HFFc6 (cell line): ENCODE results near the gene CYTH2. TPM values are rescaled to one million over a fixed set of nuclear protein-coding genes. Genes with fewer than 3 reads are reported as not detected.

Source experiments
- DNase-seq: peaks from one replicate; pipeline ENCODE4 v3.0.0-alpha.2; 2018
- H3K27ac Mint-ChIP-seq: 2 replicates; pipeline ENCODE4 v1.8.0; 2020; ENCODE audit warnings: mild to moderate bottlenecking, mixed read lengths
- H3K27me3 Mint-ChIP-seq: 2 replicates; pipeline ENCODE4 v1.8.0; 2021; ENCODE audit warnings: mild to moderate bottlenecking, moderate library complexity, mixed read lengths; ENCODE audit not compliant: insufficient read depth
- H3K36me3 Mint-ChIP-seq: 2 replicates; pipeline ENCODE4 v1.8.0; 2021; ENCODE audit warnings: low read depth, mixed read lengths
- H3K4me1 Mint-ChIP-seq: 2 replicates; pipeline ENCODE4 v1.8.0; 2020; ENCODE audit warnings: low read depth, mixed read lengths
- H3K4me3 Mint-ChIP-seq: 2 replicates; pipeline ENCODE4 v1.8.0; 2020; ENCODE audit warnings: mild to moderate bottlenecking, moderate library complexity, mixed read lengths
- H3K9me3 Mint-ChIP-seq: 2 replicates; pipeline ENCODE4 v1.8.0; 2020; ENCODE audit warnings: mild to moderate bottlenecking, mixed read lengths
- total RNA-seq, 6 experiments: library from RNA; stranded (reverse); fragmentation: NEBNext Ultra II Directional; extraction: Animal tissue kit (Norgen Biotek cat#: 25700); gene quantifications; 2 replicates in 1 of 6; 3 replicates in 5 of 6; pipeline ENCODE4 v1.2.3, GENCODE V29; 2021
- TF ChIP-seq, protein P1 (sequence below): fragments of 200-600 bp; sonication (generic); IDR thresholded peaks from 2 replicates; pipeline ENCODE4 v1.5.0; 2021; ENCODE audit warnings: antibody characterized with exemption, mild to moderate bottlenecking

The CYTH2 gene
- total RNA-seq, 6 experiments from 2014 or later, result 46.2 to 49.5 (median 47.1) TPM

DNA sequence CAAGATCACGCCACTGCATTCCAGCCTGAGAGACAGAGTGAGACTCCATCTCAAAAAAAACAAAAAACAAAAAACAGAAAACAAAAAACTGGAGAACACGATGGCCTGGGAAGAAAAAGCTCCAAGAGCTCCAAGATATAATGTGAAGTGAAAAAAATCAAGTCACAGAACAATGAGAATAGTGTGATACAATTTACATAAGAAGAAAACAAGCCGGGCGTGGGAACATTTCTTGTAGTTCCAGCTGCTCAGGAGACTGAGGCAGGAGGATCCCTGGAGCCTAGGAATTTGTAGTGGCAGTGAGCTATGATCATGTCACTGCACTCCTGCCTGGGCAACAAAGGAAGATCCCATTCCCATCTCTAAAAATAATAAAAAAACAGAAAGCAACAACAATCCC is 51.0 kb downstream of the CYTH2 start:
- TF ChIP-seq, protein P1, sequence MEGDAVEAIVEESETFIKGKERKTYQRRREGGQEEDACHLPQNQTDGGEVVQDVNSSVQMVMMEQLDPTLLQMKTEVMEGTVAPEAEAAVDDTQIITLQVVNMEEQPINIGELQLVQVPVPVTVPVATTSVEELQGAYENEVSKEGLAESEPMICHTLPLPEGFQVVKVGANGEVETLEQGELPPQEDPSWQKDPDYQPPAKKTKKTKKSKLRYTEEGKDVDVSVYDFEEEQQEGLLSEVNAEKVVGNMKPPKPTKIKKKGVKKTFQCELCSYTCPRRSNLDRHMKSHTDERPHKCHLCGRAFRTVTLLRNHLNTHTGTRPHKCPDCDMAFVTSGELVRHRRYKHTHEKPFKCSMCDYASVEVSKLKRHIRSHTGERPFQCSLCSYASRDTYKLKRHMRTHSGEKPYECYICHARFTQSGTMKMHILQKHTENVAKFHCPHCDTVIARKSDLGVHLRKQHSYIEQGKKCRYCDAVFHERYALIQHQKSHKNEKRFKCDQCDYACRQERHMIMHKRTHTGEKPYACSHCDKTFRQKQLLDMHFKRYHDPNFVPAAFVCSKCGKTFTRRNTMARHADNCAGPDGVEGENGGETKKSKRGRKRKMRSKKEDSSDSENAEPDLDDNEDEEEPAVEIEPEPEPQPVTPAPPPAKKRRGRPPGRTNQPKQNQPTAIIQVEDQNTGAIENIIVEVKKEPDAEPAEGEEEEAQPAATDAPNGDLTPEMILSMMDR, result no peak
- Mint-ChIP-seq H3K9me3 (peaks cover 12% of the 10 kb centered on the region), H3K36me3 (peaks cover 4% of the 10 kb centered on the region; the same call in 1 of the 2 replicates), H3K27ac (no peak overlapping the region), H3K27me3 (peaks cover 3% of the 10 kb centered on the region), H3K4me3 (no peak overlapping the region), H3K4me1 (no peaks in the 10 kb centered on the region)
- DNase-seq, result no peak

DNA sequence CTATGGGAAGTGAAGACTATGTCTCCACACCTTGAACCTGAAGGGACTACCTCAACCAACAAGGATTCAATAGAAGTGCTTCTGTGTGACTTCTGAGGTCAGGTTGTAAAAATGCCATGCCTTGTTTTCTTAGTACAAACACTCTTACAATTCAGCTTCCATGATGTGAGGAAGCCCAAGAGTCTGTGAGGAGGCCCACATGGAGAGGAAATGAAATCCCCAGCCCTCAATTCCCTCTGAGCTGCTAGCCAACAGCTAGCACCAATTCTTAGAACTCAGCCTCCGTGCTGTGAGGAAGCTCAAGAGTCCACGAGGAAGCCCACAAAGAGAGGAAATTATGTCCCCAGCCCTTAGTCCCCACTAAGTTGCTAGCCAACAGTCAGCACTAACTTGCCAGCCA is 55.1 kb downstream of the CYTH2 start:
- Mint-ChIP-seq H3K4me3 (no peak overlapping the region), H3K27ac (no peak overlapping the region), H3K27me3 (peaks cover 5% of the 10 kb centered on the region), H3K36me3 (peaks cover 24% of the 10 kb centered on the region), H3K4me1 (no peaks in the 10 kb centered on the region), H3K9me3 (peaks cover 44% of the 10 kb centered on the region)
- TF ChIP-seq, protein P1, result no peak
- DNase-seq, result no peak

DNA sequence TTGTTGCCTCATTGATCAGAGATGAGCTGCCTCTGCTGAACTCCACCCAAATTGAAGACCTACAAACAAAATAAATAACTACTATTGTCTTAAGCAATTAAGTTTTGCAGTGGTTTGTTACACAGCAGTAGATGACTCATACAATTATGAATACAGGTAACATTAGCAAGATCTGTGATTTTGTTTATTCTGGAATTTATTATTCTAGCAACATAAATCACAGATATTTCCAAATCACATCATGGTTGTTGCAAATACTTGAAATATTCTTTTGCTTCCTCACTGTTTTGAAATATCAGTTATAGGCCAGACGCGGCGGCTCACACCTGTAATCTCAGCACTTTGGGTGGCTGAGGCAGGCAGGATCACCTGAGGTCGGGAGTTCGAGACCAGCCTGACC is 55.6 kb downstream of the CYTH2 start:
- DNase-seq, result no peak
- Mint-ChIP-seq H3K36me3 (peaks cover 26% of the 10 kb centered on the region), H3K27ac (no peak overlapping the region), H3K4me1 (no peaks in the 10 kb centered on the region), H3K27me3 (peaks cover 5% of the 10 kb centered on the region), H3K9me3 (peaks cover 49% of the 10 kb centered on the region), H3K4me3 (no peak overlapping the region)
- TF ChIP-seq, protein P1, result no peak

DNA sequence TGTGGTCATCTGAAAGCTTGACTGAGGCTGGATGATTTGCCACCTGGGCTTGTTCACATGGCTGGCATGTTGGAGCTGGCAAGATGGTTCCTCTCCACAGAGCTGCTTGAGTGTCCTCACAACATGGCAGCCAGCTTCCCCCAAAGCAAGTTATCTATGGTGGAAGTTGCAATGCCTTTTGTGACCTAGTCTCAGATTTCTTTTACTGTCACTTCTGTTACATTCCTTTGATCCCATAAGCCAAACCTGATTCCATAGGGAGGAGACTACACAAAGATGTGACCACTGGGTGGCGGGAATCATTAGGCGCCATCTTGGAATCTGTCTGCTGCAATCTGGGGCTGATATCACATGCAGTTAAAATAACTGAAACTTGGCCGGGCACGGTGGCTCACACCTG is 60.0 kb downstream of the CYTH2 start:
- DNase-seq, result no peak

DNA sequence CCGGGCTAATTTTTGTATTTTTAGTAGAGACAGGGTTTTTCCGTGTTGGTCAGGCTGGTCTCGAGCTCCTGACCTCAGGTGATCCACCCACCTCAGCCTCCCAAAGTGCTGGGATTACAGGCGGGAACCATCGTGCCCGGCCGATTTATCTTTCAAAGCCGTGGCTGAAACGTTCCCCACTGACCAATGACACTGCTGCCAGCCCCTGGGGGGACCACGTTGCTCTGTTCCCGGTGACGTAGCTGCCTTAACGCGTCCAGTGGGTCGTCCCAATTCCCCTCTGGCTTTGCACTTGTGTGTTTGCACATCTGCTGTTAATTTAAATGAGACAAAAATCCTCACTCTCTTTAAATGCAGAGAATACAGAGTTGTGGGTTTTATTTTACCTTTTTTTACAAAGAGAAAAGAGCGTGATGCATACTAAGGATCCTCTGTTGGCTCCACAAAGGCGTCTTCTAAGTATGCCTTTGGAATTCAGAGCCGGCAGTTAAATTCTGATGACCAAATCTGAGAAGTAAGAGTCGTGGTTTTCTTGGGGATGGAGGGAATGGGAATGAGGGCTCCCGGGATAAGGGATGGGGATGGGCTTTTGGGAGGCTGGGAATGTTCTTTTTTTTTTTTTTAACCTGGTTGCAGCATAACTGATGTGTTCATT is 61.0 kb downstream of the CYTH2 start:
- Mint-ChIP-seq H3K4me1 (peaks cover 13% of the 10 kb centered on the region), H3K36me3 (peaks cover 21% of the 10 kb centered on the region), H3K27me3 (peaks cover 7% of the 10 kb centered on the region), H3K27ac (no peak overlapping the region; the same call in 1 of the 2 replicates), H3K9me3 (peaks cover 37% of the 10 kb centered on the region), H3K4me3 (peak overlapping the region; percentile 38; the same call in 1 of the 2 replicates)
- peak; percentile 5 for DNase-seq
- TF ChIP-seq, protein P1, result no peak

More for the DNA sequence above, 60.0 kb downstream of the CYTH2 start:
- Mint-ChIP-seq H3K27me3 (peaks cover 7% of the 10 kb centered on the region; the same call in 1 of the 2 replicates), H3K27ac (no peak overlapping the region), H3K4me1 (peaks cover 13% of the 10 kb centered on the region), H3K9me3 (peaks cover 47% of the 10 kb centered on the region), H3K4me3 (no peak overlapping the region), H3K36me3 (peaks cover 23% of the 10 kb centered on the region)
- TF ChIP-seq, protein P1, result no peak
